Panc1 (cell line): ENCODE measurements around the gene IL34. TPM values are rescaled to one million over a fixed set of nuclear protein-coding genes. Genes with fewer than 3 reads are reported as not detected.

ENCODE experiments used
- ATAC-seq: fragments of 200-7000 bp; cut with Tn5 transposase; 2 replicates; pipeline ENCODE4 v1.9.1; 2020; ENCODE audit warnings: mild to moderate bottlenecking, moderate library complexity
- BruUV-seq: library from RNA; stranded (reverse); fragments of 400-500 nt; replicated peaks from 2 replicates; lab custom pipeline; 2021; lab: Mats Ljungman, UMichigan
- CTCF ChIA-PET: fragments of 300-600 bp; sonication (Branson Sonifier 250); formaldehyde crosslinking; loops from one replicate; lab custom pipeline; 2022; ENCODE audit warnings: antibody characterized with exemption; lab: Charles Lee
- POLR2A ChIA-PET: fragments of 300-600 bp; sonication (Branson Sonifier 250); formaldehyde crosslinking; loops from one replicate; lab custom pipeline; 2022; ENCODE audit warnings: antibody characterized with exemption; lab: Charles Lee
- DNase-seq: peaks from one replicate; pipeline ENCODE4 v3.0.0-alpha.2; 2010; ENCODE audit warnings: low read depth, low spot score
- H3K27ac ChIP-seq: 2 replicates; pipeline ENCODE4 v1.5.1; 2011; ENCODE audit warnings: mild to moderate bottlenecking, low read length, inconsistent platforms
- H3K27me3 ChIP-seq: fragments of 200-500 bp; sonication (Bioruptor generic); 2 replicates; pipeline ENCODE4 v1.6.0; 2014; ENCODE audit warnings: low read length, inconsistent platforms; ENCODE audit not compliant: control insufficient read depth, insufficient read depth
- H3K36me3 ChIP-seq: fragments of 200-500 bp; sonication (Bioruptor generic); 2 replicates; pipeline ENCODE4 v1.5.1; 2014; ENCODE audit warnings: inconsistent platforms, mild to moderate bottlenecking, low read length, moderate library complexity; ENCODE audit not compliant: control insufficient read depth, insufficient read depth
- H3K4me1 ChIP-seq: 2 replicates; pipeline ENCODE4 v1.5.1; 2011; ENCODE audit warnings: inconsistent platforms, mild to moderate bottlenecking, low read length, moderate library complexity; ENCODE audit not compliant: control insufficient read depth, insufficient read depth
- H3K4me3 ChIP-seq, 2 experiments: 2 replicates each; pipeline ENCODE4 v1.5.1; 2011 to 2012; ENCODE audit warnings: low read depth in 2 of 2, low read length in 2 of 2, mild to moderate bottlenecking in 2 of 2, inconsistent platforms in 1 of 2, moderate library complexity in 1 of 2
- H3K9me3 ChIP-seq: fragments of 200-500 bp; sonication (Bioruptor generic); 2 replicates; pipeline ENCODE4 v1.5.1; 2014; ENCODE audit warnings: low read depth, mild to moderate bottlenecking, inconsistent platforms, low read length, moderate library complexity; ENCODE audit not compliant: control insufficient read depth, insufficient read depth
- CTCF ChIP-seq: fragments of 450-650 bp; IDR thresholded peaks from 2 replicates; pipeline ENCODE4 v1.5.1; 2017; ENCODE audit warnings: mild to moderate bottlenecking
- POLR2AphosphoS5 ChIP-seq: IDR thresholded peaks from 2 replicates; pipeline ENCODE4 v1.6.1; 2012; ENCODE audit warnings: mild to moderate bottlenecking, low read depth, low read length, moderate library complexity
- REST ChIP-seq, 2 experiments: IDR thresholded peaks; 2 replicates each; pipeline ENCODE4 v1.6.1; 2011 to 2012; ENCODE audit warnings: low read depth in 2 of 2, control low read depth in 1 of 2, low read length in 1 of 2, mild to moderate bottlenecking in 1 of 2, moderate library complexity in 1 of 2; ENCODE audit not compliant: insufficient read depth in 1 of 2
- SIN3A ChIP-seq: IDR thresholded peaks from 2 replicates; pipeline ENCODE4 v1.6.1; 2012; ENCODE audit warnings: low read depth, mild to moderate bottlenecking, low read length, moderate library complexity, borderline replicate concordance; ENCODE audit not compliant: insufficient read depth
- TCF7L2 ChIP-seq: IDR thresholded peaks from 2 replicates; pipeline ENCODE4 v1.6.1; 2011; ENCODE audit warnings: mild to moderate bottlenecking, low read depth, low read length, inconsistent platforms
- in situ Hi-C: cut with HindIII; loops from 2 replicates; pipeline ENCODE4 v1.10.0; 2016; ENCODE audit warnings: low sequenced_read_pairs, low pct_unique_long_range_greater_than_20kb
- intact Hi-C: fragments of 100-400 bp; cut with micrococcal nuclease; formaldehyde crosslinking; loops from one replicate; pipeline ENCODE4 v1.10.0; 2022; ENCODE audit not compliant: unreplicated experiment
- total RNA-seq: library from RNA; stranded (reverse); gene quantifications from one replicate; pipeline ENCODE4 v1.2.1, GENCODE V29; 2021; ENCODE audit not compliant: unreplicated experiment

IL34 gene
- total RNA-seq, 1 experiment from 2014 or later, result 5.8 TPM

- BruUV-seq, result no TSS peak
- no peaks in the 10 kb centered on the region for H3K27me3 ChIP-seq
- no peak for TF ChIP-seq REST (IDR thresholded peaks at IDR 0.05; ENCODE audit: insufficient read depth in 1 of 2, low read depth in 2 of 2, low read length in 1 of 2)
- no peak for TF ChIP-seq POLR2AphosphoS5
- TF ChIP-seq SIN3A, result no peak
- no peak for TF ChIP-seq CTCF
- no peak for TF ChIP-seq TCF7L2
- ChIA-PET POLR2A (no interaction called here), CTCF (interaction anchor here (0.6 kb wide), 1 partner anchor 266 kb away, joined by 10 read pairs; no protein-coding TSS in a partner anchor)
- no peaks in the 10 kb centered on the region for H3K36me3 ChIP-seq
- in situ Hi-C loops (no loop called here), intact Hi-C loops (loop anchor here (10.0 kb wide), 1 partner anchor 53 kb away; no protein-coding TSS in a partner anchor)
- no peak for DNase-seq
- H3K4me1 ChIP-seq, result no peaks in the 10 kb centered on the region; the same call in 1 of the 2 replicates
- no peaks in the 10 kb centered on the region for H3K9me3 ChIP-seq
- no peak overlapping the region for H3K4me3 ChIP-seq
- H3K27ac ChIP-seq, result no peak overlapping the region
- ATAC-seq, result no peak
Observed at GRCh38 chr16:70647441-70648359, 1.3 kb downstream of the IL34 start.

GRCh38 chr16:70648606-70649005 is 2.2 kb downstream of the IL34 start:
- no TSS peak for BruUV-seq
- no peaks in the 10 kb centered on the region for H3K9me3 ChIP-seq
- no peak for DNase-seq
- no peak overlapping the region for H3K4me3 ChIP-seq
- ATAC-seq, result no peak
- intact Hi-C loops, result loop anchor here (10.0 kb wide), 1 partner anchor 54 kb away; no protein-coding TSS in a partner anchor
- TF ChIP-seq CTCF, result no peak
- no peak for TF ChIP-seq POLR2AphosphoS5
- TF ChIP-seq TCF7L2, result no peak
- no peak for TF ChIP-seq REST (IDR thresholded peaks at IDR 0.05; ENCODE audit: insufficient read depth in 1 of 2, low read depth in 2 of 2, low read length in 1 of 2)
- ChIA-PET CTCF (interaction anchor here (0.6 kb wide), 2 partner anchors 14 to 267 kb away, joined by 8 to 10 read pairs; no protein-coding TSS in a partner anchor), POLR2A (no interaction called here)
- no peaks in the 10 kb centered on the region for H3K27me3 ChIP-seq
- no peak overlapping the region for H3K27ac ChIP-seq
- in situ Hi-C loops, result no loop called here
- no peaks in the 10 kb centered on the region for H3K36me3 ChIP-seq
- no peaks in the 10 kb centered on the region; the same call in 1 of the 2 replicates for H3K4me1 ChIP-seq
